Muscle of arm (tissue), 14 donors: Measurements from ENCODE around the gene ADAMTS5. TPM values are rescaled to one million over a fixed set of nuclear protein-coding genes. Genes with fewer than 3 reads are reported as not detected.

Source experiments
- DNase-seq: peaks from one replicate; pipeline ENCODE4 v3.0.0-alpha.2; 2013
- long read RNA-seq, 11 donors: transcript quantifications; one replicate each; lab custom pipeline, GENCODE V29; 2026
- polyA plus RNA-seq, 12 donors: library from polyadenylated mRNA; unstranded; fragments of 120-200 nt; gene quantifications; one replicate each; pipeline ENCODE4 v1.2.1, GENCODE V29; 2013; ENCODE audit not compliant: insufficient read length in 12 of 12

ADAMTS5 gene
- polyA plus RNA-seq: 10 to 100 TPM in 11 of 12 donors, not detected in 1; 14.3 to 25.9 (median 17.5) TPM
- long read RNA-seq, donor 1, partial matches to known transcripts: 7 of 7 reads
- long read RNA-seq, donor 1, other reads (novel, unspliced or antisense): 0 of 7 reads
- long read RNA-seq, donor 2, full-length matches to known transcripts: 4 of 4 reads
- long read RNA-seq, donor 2, partial matches to known transcripts: 0 of 4 reads
- long read RNA-seq, donor 2, other reads (novel, unspliced or antisense): 0 of 4 reads
- long read RNA-seq, donor 3, full-length matches to known transcripts: 1 of 1 reads
- long read RNA-seq, donor 3, partial matches to known transcripts: 0 of 1 reads
- long read RNA-seq, donor 3, other reads (novel, unspliced or antisense): 0 of 1 reads
- long read RNA-seq, donor 4, full-length matches to known transcripts: 1 of 1 reads
- long read RNA-seq, donor 4, partial matches to known transcripts: 0 of 1 reads
- long read RNA-seq, donor 4, other reads (novel, unspliced or antisense): 0 of 1 reads
- long read RNA-seq, donor 5, full-length matches to known transcripts: 5 of 10 reads
- long read RNA-seq, donor 5, partial matches to known transcripts: 5 of 10 reads
- long read RNA-seq, donor 5, other reads (novel, unspliced or antisense): 0 of 10 reads
- long read RNA-seq, donor 6, full-length matches to known transcripts: 1 of 1 reads
- long read RNA-seq, donor 6, partial matches to known transcripts: 0 of 1 reads
- long read RNA-seq, donor 6, other reads (novel, unspliced or antisense): 0 of 1 reads
- long read RNA-seq, donor 7, full-length matches to known transcripts: 1 of 1 reads
- long read RNA-seq, donor 7, partial matches to known transcripts: 0 of 1 reads
- long read RNA-seq, donor 7, other reads (novel, unspliced or antisense): 0 of 1 reads
- long read RNA-seq, donor 8, full-length matches to known transcripts: 1 of 1 reads
- long read RNA-seq, donor 8, partial matches to known transcripts: 0 of 1 reads
- long read RNA-seq, donor 8, other reads (novel, unspliced or antisense): 0 of 1 reads
- long read RNA-seq, donor 9, full-length matches to known transcripts: 2 of 2 reads
- long read RNA-seq, donor 9, partial matches to known transcripts: 0 of 2 reads
- long read RNA-seq, donor 9, other reads (novel, unspliced or antisense): 0 of 2 reads
- long read RNA-seq, donor 10, full-length matches to known transcripts: 2 of 2 reads
- long read RNA-seq, donor 10, partial matches to known transcripts: 0 of 2 reads
- long read RNA-seq, donor 10, other reads (novel, unspliced or antisense): 0 of 2 reads
- long read RNA-seq, donor 11, full-length matches to known transcripts: 2 of 2 reads
- long read RNA-seq, donor 11, partial matches to known transcripts: 0 of 2 reads
- long read RNA-seq, donor 11, other reads (novel, unspliced or antisense): 0 of 2 reads

DNA sequence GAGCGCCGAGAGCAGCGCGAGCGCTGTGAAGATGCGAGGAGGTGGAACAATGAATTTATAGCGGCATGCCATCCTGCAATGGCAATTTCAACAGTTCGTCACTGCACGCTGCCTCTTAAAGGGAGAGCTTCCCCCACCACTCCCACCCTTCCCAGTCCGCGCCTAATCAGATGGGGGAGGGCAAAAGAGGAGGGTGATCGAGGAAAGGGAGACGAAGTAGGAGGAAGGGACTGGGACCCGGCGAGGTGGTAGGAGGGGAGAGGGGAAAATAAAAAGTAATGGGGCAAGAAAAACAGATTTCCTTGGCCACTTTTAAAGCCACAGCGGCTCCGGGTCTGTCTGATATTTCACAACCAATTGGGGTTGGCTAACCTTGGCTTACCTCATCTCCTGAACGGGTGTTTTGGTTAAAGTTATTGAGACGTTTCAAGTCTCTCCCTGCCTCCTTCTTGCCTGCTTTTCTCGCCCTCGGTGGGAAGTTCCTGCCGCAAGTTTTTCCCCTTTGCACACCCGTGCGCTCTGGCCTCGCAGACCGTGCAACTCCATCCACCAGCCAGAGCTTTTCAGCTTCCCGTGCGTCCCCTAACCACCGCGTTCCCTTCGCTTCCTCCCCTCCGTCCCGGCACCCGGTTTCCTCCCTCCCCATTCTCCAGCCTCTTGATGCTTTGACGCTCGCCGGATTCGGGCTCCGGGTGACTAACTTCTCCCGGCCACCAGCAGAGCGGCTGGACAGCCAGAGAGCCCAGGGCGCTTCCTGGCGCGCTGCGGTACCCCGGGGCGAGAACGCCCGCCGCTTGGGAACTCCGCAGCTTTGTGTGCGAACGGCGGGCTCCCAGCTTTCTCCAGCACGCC is at the start of gene ADAMTS5:
ADAMTS5 (minus strand) TSS at position 27 of the 852 bp plus-strand sequence. CDS start 697 bp downstream, outside the sequence.
- peak; percentile 84 for DNase-seq

DNA sequence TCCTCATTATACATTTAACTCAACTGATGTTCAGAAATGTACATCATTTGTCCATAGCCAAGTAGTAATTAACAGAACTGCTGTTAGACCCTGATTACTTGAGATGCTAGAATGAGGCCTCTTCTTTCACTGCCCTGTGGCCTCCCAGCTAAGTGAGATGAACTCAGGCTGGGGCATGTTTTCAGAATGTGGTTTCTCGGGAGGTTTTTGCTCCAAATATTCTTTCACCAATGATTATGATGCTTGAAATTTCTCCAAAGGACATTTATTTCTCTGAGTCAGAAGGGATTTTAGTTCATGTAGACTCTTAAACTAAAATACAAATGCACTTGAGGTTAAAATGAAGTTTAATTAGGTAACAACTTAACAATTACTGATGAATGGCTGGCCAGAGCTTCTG is 34.6 kb upstream of the ADAMTS5 start:
- no peak for DNase-seq

- DNase-seq: no peak
These were observed 16.7 kb upstream of the ADAMTS5 start for GRCh38 chr21:26983576-26983975.

GRCh38 chr21:26982767-26983166 is 15.9 kb upstream of the ADAMTS5 start:
- no peak for DNase-seq

GRCh38 chr21:26977746-26978145 is 10.9 kb upstream of the ADAMTS5 start:
- no peak for DNase-seq

GRCh38 chr21:26973226-26973625 is 6.3 kb upstream of the ADAMTS5 start:
- DNase-seq: no peak

DNA sequence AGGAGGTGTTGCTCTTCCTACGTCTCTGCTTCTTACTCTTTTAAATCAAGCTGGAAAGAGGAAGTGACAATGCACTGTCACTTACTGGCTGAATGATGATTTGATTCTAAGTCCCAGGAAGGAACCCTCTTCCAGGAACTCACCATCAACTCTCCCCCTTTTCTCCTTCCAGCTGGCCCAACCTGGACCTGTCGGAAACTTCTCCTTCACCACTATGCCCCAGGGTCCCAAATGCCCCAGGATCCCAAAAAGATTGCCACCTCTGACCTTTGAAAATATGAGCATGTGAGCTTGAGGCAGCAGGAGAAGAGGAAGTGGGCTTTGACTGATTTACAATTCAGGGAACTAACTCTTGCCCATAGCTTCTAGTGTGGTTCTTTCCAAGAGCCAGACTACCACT is 5.3 kb upstream of the ADAMTS5 start:
- DNase-seq: no peak

GRCh38 chr21:26969971-26970725 is 3.3 kb upstream of the ADAMTS5 start:
- no peak for DNase-seq

DNA sequence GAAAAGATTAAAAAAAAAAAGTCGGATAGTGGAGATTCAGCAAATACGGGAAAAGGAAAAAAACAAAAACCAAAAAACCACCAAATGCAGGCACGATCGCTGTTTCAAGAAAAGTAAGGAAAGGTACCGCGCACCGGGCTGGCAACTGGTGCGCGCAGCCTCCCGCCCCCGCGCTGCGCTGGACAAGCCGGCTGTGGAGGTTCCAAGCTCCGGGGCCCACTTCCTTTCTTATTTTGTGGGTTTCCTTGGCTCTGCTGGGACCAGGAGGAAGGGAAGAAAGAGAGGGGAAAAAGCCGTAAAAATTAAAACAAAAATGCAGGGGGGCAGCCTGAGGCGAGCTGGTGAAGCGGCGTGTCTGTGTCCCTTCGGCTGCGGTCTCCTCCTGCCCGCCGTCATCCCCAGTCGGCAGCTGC is 233 bp downstream of the ADAMTS5 start:
- DNase-seq: no peak

GRCh38 chr21:26965907-26966581 is 844 bp downstream of the ADAMTS5 start:
- peak; percentile 64 for DNase-seq

GRCh38 chr21:26965040-26965906 is 1.6 kb downstream of the ADAMTS5 start:
- DNase-seq: peak; percentile 75

- peak; percentile 89 for DNase-seq
These were observed 2.6 kb downstream of the ADAMTS5 start for GRCh38 chr21:26964170-26964778.

- no peak for DNase-seq
These were observed 4.2 kb downstream of the ADAMTS5 start for GRCh38 chr21:26962621-26963181.

DNA sequence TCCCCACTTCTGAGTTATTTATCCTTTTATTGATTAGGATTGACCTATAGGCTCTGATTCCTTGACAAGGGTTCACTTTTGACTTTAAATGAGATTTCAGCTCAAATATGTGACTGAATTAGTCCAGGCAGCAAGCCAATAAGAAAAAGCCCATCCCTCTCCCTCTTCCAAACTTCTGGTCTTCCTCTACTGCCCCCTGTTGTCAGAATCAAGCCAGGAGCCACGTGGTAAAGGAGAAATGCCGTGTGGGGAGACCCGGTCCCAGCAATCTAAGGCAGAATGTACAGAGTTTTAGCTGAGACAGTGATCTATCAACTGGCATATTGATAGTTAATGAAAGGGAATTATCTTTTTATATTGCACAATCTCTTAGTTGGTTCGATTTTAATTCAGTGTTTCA is 5.2 kb downstream of the ADAMTS5 start:
- no peak for DNase-seq

GRCh38 chr21:26958788-26959187 is 8.1 kb downstream of the ADAMTS5 start:
- DNase-seq: no peak

DNA sequence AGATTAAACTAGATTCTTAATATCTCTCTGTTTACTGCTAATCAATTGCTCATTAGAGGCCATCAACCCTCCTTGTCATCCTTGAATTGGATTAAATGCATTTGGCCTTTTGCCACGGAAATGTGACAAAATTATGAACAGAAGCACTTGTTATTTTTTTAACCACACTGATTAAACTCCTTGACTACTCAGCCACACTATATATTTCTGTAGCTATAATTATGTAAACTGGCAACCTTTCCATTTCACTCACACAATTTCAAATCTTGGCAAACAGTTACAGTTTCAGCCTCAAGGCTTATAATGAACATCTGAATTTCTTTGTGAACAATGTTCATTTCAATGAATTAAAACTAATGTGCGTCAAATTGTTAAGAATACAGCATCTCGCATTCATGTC is 10.1 kb downstream of the ADAMTS5 start:
- no peak for DNase-seq

- no peak for DNase-seq
These were observed 10.7 kb downstream of the ADAMTS5 start for GRCh38 chr21:26956216-26956615.
